ENCODE results near the gene CCDC39. TPM values are rescaled to one million over a fixed set of nuclear protein-coding genes. Genes with fewer than 3 reads are reported as not detected.

CCDC39 gene
- total and polyA plus RNA-seq, 2 of the 8 experiments (the other 6 are each of a cell fraction or from before 2014, with no cell fraction given) = 0.12 to 0.80 TPM

- FAIRE-seq = no peak
- TF ChIP-seq CEBPB (IDR thresholded peaks at IDR 0.05; ENCODE audit: low read depth, low read length) = no peak
- no peak for TF ChIP-seq NRF1 (IDR thresholded peaks at IDR 0.05; ENCODE audit: low read depth, low read length)
- no peak for TF ChIP-seq BACH1 (IDR thresholded peaks at IDR 0.05; ENCODE audit: low read length)
- no peak for TF ChIP-seq SIRT6 (IDR thresholded peaks at IDR 0.05; ENCODE audit: low read length)
- no peak for TF ChIP-seq RFX5 (IDR thresholded peaks at IDR 0.05; ENCODE audit: borderline replicate concordance, low read depth, low read length)
- TF ChIP-seq CHD2 (IDR thresholded peaks at IDR 0.05; ENCODE audit: low read length) = no peak
- no peak for TF ChIP-seq RAD21 (IDR thresholded peaks at IDR 0.05 in 1 of 2, conservative IDR thresholded peaks at IDR 0.05 in 1 of 2; ENCODE audit: low read depth in 2 of 2, low read length in 2 of 2)
- TF ChIP-seq YY1 (IDR thresholded peaks at IDR 0.05; ENCODE audit: low read depth, low read length) = no peak
- TF ChIP-seq E2F6 (IDR thresholded peaks at IDR 0.05) = no peak
- no peak for TF ChIP-seq EZH2 (IDR thresholded peaks at IDR 0.05; ENCODE audit: low read depth, low read length, severe bottlenecking)
- TF ChIP-seq POU5F1 (IDR thresholded peaks at IDR 0.05; ENCODE audit: low read depth, low read length) = no peak
- TF ChIP-seq CBX8 (IDR thresholded peaks at IDR 0.05; ENCODE audit: borderline replicate concordance, low read depth, low read length) = no peak
- no peak for TF ChIP-seq RBBP5 (IDR thresholded peaks at IDR 0.05; ENCODE audit: borderline replicate concordance, low read depth, low read length)
- TF ChIP-seq POLR2A (IDR thresholded peaks at IDR 0.05; ENCODE audit: control extremely low read depth in 1 of 2, low read depth in 2 of 2, low read length in 2 of 2) = no peak
- no peak for TF ChIP-seq SUZ12 (IDR thresholded peaks at IDR 0.05; ENCODE audit: low read length)
- no peak for TF ChIP-seq SP1 (IDR thresholded peaks at IDR 0.05; ENCODE audit: low read depth, low read length)
- no peaks in the 10 kb centered on the region for H4K20me1 ChIP-seq (replicated peaks in 1 of 2; ENCODE audit: control insufficient read depth in 1 of 2, insufficient read depth in 2 of 2, low read length in 2 of 2)
- no peaks in the 10 kb centered on the region for H3K27me3 ChIP-seq (replicated peaks in 1 of 4; ENCODE audit: control insufficient read depth in 3 of 4, extremely low read depth in 1 of 4, insufficient read depth in 3 of 4, low read length in 3 of 4)
- no peak overlapping the region for H3K9ac ChIP-seq (replicated peaks in 1 of 4; ENCODE audit: extremely low read depth in 1 of 4, low read depth in 3 of 4, low read length in 3 of 4)
- no peak overlapping the region for H3K18ac ChIP-seq (ENCODE audit: extremely low read depth, low read length)
- no peak overlapping the region for H3K56ac ChIP-seq (replicated peaks; ENCODE audit: insufficient read length, low read depth, low read length)
- no peak overlapping the region for H4K8ac ChIP-seq (ENCODE audit: extremely low read depth, insufficient read depth, low read length)
- DNase-seq (ENCODE audit: low read depth in 1 of 2, low spot score in 2 of 2) = no peak
- no peak overlapping the region for H3K4ac ChIP-seq (replicated peaks; ENCODE audit: insufficient read length, low read depth, low read length)
- H2BK20ac ChIP-seq (ENCODE audit: low read length) = no peak overlapping the region
- H3K36me3 ChIP-seq (ENCODE audit: control insufficient read depth in 2 of 4, insufficient read depth in 4 of 4, low read length in 3 of 4) = no peaks in the 10 kb centered on the region
- CTCF ChIA-PET (ENCODE audit: partially characterized antibody) = no interaction called here
- H2BK120ac ChIP-seq (replicated peaks; ENCODE audit: low read depth, low read length) = no peak overlapping the region
- 82% methylated on average over 1 of the region's 1 CpG; no CpG with 5 or more reads in 1 of the 2 experiments for WGBS, 2 experiments (ENCODE audit: extremely low coverage in 1 of 2, insufficient coverage in 1 of 2, insufficient read length in 1 of 2, insufficient replicate concordance in 2 of 2, low coverage in 1 of 2, low lambda C conversion rate in 2 of 2, missing lambda C conversion rate in 1 of 2)
- H4K5ac ChIP-seq (ENCODE audit: insufficient read length, low read depth, low read length) = no peak overlapping the region
- no peaks in the 10 kb centered on the region for H3K79me1 ChIP-seq (ENCODE audit: low read depth, low read length)
- H3K27ac ChIP-seq (ENCODE audit: low read depth, low read length) = no peak overlapping the region
- no peak overlapping the region for H4K91ac ChIP-seq (replicated peaks; ENCODE audit: insufficient read length, low read length)
- H2BK15ac ChIP-seq (ENCODE audit: low read length) = no peak overlapping the region
- no peak overlapping the region for H3K14ac ChIP-seq (ENCODE audit: insufficient read length)
- H3K4me2 ChIP-seq (ENCODE audit: insufficient read depth in 1 of 2, low read depth in 2 of 2, low read length in 2 of 2) = no peak overlapping the region
- no peak overlapping the region for H3K23ac ChIP-seq (ENCODE audit: insufficient read length)
- H3K4me1 ChIP-seq (replicated peaks in 1 of 4; ENCODE audit: control insufficient read depth in 3 of 4, insufficient read depth in 4 of 4, low read length in 3 of 4) = peaks cover 0 to 4% (median 1%) of the 10 kb centered on the region in 4 experiments; a peak in 2 of 7 replicates
- no peak overlapping the region for H2BK12ac ChIP-seq (ENCODE audit: low read depth, low read length)
- POLR2A ChIA-PET (ENCODE audit: partially characterized antibody) = no interaction called here
- no peaks in the 10 kb centered on the region for H3K79me2 ChIP-seq (ENCODE audit: control insufficient read depth in 1 of 2, insufficient read depth in 2 of 2, low read length in 2 of 2)
- no peaks in the 10 kb centered on the region for H3K9me3 ChIP-seq (ENCODE audit: insufficient read depth in 2 of 2, low read depth in 1 of 2, low read length in 1 of 2)
- H2BK5ac ChIP-seq (ENCODE audit: low read depth, low read length) = no peak overlapping the region
- no peak overlapping the region for H2AK5ac ChIP-seq (ENCODE audit: low read depth, low read length)
- no peaks in the 10 kb centered on the region; the same call in 1 of the 2 replicates for H3K23me2 ChIP-seq (ENCODE audit: low read depth, low read length)
- H3K4me3 ChIP-seq (ENCODE audit: extremely low read depth in 1 of 4, insufficient read depth in 2 of 4, low read depth in 3 of 4, low read length in 4 of 4) = no peak overlapping the region
- no peak overlapping the region for H2AFZ ChIP-seq (ENCODE audit: low read length)
Observed at GRCh38 chr3:180580934-180581333, 98.4 kb downstream of the CCDC39 start.
